ENCODE data around the gene WRNIP1.

DNA sequence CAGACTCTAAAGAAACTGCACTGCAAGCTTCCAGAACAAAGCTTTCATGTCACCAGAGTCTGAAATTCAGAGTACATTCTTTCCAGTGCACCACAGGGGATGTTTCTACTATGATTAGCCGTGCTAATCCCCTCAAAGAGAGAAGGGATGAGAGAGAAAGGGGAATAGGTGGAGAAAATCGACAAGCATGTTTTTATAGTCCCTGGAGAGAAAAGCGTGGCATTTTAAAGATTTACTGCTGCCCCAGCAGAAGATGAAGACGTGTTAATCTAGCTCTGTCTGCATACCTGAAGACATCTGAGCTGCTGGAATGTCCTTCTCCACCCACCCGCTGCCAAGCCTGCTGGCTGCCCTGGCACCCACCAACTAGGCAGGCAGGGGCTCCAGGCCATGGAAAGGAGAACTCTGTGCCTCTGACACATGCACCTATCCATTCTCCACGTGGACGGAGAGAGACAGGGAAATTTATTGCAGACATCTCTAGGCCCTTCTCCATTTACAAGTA is 18.6 kb upstream of the WRNIP1 start:
- TF ChIP-seq, protein P1, sequence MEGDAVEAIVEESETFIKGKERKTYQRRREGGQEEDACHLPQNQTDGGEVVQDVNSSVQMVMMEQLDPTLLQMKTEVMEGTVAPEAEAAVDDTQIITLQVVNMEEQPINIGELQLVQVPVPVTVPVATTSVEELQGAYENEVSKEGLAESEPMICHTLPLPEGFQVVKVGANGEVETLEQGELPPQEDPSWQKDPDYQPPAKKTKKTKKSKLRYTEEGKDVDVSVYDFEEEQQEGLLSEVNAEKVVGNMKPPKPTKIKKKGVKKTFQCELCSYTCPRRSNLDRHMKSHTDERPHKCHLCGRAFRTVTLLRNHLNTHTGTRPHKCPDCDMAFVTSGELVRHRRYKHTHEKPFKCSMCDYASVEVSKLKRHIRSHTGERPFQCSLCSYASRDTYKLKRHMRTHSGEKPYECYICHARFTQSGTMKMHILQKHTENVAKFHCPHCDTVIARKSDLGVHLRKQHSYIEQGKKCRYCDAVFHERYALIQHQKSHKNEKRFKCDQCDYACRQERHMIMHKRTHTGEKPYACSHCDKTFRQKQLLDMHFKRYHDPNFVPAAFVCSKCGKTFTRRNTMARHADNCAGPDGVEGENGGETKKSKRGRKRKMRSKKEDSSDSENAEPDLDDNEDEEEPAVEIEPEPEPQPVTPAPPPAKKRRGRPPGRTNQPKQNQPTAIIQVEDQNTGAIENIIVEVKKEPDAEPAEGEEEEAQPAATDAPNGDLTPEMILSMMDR (IDR thresholded peaks at IDR 0.05; ENCODE audit: insufficient read depth, low read length, poor library complexity, severe bottlenecking), result no peak
- TF ChIP-seq EZH2phosphoT487 (conservative IDR thresholded peaks at IDR 0.05; ENCODE audit: low read length), result no peak
